Left colon (tissue), 2 donors: ENCODE data around the gene IQCK. TPM values are rescaled to one million over a fixed set of nuclear protein-coding genes. Genes with fewer than 3 reads are reported as not detected.

Source experiments
- ATAC-seq: fragments of 200-7000 bp; cut with Tn5 transposase; one replicate; pipeline ENCODE4 v1.9.1; 2020; ENCODE audit warnings: mild to moderate bottlenecking, moderate library complexity
- DNase-seq, 2 donors: peaks; one replicate each; pipeline ENCODE4 v3.0.0-alpha.2; 2020
- intact Hi-C, 2 donors: fragments of 100-400 bp; cut with DNase I in 1 of 2; cut with micrococcal nuclease in 1 of 2; formaldehyde crosslinking; loops; one replicate each; pipeline versions ENCODE4 v1.11.2 to v1.14.0; 2022; cut with DNase I, micrococcal nuclease
- total RNA-seq, 2 donors: library from RNA; stranded (reverse); fragmentation: NEBNext Ultra II Directional; extraction: Animal tissue kit (Norgen Biotek cat#: 25700); gene quantifications; one replicate each; pipeline ENCODE4 v1.2.1, GENCODE V29; 2021
- donor health status: DM: no; HTN: no; CAD: no.
- donor health status: DM: yes; HTN: yes; CAD: no.

IQCK gene
- total RNA-seq, 2 donors from 2014 or later = 11.0 to 13.8 TPM

GRCh38 chr16:19697756-19698318 lies 20.2 kb upstream of the IQCK start:
- peak; percentile 72 for ATAC-seq

DNA sequence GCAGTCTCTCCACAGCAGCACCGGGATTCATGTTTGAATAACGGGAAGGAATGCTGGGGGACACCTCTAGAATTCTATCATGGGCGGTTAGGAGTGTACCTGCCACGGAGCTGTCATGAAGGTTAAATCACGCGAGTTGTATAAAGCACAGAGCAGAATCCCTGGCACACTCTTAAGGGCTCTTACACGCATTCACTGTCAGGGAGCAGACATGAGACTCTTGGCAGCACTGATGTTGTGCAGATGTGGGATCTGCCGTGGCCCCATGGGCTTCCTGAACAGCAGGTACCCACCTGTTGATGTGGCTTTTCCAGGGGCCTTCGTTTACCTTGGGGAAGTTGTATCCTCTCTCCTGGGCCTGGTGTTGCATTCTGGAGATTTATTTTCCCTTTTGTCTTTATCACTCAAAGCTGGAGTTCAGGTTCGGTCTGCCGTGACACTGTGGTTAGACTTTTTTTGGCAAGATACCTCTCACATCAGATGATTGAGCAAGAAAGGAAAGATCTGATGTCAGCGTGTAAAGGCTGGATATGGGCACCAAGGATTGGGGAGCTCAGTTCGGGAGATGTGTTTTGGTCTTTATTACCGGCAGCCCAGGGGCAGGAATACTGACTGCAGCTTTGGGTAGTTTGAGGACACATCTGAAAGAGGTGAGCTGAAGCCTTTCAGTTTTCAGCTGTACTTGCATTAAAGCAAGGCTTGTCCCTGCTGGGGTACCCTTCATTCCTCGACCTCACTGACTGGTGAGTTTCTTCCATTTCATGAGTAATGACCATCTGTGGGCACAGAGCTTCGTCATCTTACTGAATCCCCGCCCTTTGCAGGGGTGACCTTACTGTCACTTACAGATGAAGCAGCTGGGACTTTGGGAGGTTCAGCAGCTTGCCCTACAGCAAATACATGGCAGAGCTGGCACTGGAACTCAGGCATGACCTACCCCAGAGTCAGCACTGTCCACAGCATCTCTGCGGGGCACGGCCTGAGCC lies 19.3 kb upstream of the IQCK start:
- intact Hi-C loops = no loop called here
- DNase-seq = no peak
- ATAC-seq = no peak

More at GRCh38 chr16:19697756-19698318, 20.2 kb upstream of the IQCK start:
- intact Hi-C loops = no loop called here
- DNase-seq = peak; percentile 53 to 70

GRCh38 chr16:19699472-19699871 lies 18.6 kb upstream of the IQCK start:
- no peak for DNase-seq
- ATAC-seq = no peak
- intact Hi-C loops = no loop called here

DNA sequence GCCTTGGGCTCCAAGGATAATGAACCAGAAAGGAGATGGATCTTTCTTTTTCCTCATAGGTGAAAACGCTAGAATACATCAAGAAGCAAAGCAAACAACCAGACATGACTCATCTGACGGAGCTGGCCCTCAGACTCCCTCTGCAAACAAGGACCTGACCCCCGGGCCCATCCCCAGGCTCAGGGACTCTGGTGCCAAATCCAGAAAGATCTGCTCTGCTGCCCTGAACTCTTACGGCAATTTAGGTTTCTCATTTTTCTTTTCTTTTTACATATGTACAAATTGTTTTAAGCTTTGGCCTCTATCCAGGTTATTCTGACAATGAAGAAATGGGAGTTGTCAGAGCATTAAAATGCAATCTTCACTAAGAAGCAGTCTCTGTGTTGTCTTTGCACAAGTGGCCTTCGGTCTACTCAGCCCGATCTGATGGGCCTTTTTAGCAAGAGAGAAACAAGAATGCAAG lies 17.7 kb upstream of the IQCK start:
- intact Hi-C loops = no loop called here
- ATAC-seq (peak; percentile 65), DNase-seq (peak; percentile 49 to 73)

DNA sequence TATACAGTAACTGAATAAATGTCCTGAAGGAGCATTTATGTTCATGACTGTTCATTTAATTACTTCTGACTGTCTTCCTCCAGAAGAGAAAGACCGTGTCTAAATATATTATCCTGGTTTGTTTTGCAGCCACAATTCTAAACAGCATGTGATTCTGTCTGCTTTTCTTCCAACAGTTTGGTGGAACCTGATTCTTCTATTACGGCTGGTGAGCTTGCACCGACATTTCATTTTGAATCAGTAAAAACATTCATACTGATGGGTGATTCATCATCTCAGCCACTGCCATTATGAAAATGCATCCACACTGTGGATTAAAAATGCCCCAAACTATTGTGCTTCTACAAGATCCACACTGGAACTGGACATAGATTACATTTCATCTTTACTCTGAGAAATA lies 17.0 kb upstream of the IQCK start:
- intact Hi-C loops = no loop called here
- ATAC-seq (no peak), DNase-seq (no peak)

GRCh38 chr16:19703172-19703889 lies 14.7 kb upstream of the IQCK start:
- ATAC-seq (no peak), DNase-seq (peak in 1 of 2 donors; percentile 17)
- intact Hi-C loops = no loop called here

- intact Hi-C loops = no loop called here
- peak in 1 of 2 donors; percentile 23 for DNase-seq
Measured at GRCh38 chr16:19704321-19705145, 13.5 kb upstream of the IQCK start.

DNA sequence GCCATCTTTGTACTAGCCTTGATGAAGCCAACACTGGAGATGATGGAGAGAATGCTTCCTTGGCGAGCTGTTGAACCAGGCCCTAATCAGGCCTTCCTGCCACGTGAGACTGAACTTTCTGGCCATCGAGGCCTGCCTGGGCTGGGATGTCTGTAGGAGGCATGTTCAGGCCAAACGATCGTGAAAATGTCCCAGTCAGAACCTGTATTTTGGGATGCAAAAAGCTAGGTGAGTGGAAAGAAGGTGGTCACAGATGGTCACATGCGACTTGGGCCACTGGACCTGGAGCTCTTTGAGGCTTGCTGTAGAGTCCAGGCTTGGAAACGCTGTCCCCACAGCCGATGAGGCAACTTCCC lies 12.9 kb upstream of the IQCK start:
- DNase-seq = no peak
- no peak for ATAC-seq
- intact Hi-C loops = no loop called here

More at GRCh38 chr16:19704321-19705145, 13.5 kb upstream of the IQCK start:
- ATAC-seq = no peak

GRCh38 chr16:19705843-19706242 lies 12.2 kb upstream of the IQCK start:
- intact Hi-C loops = no loop called here
- ATAC-seq (no peak), DNase-seq (no peak)

DNA sequence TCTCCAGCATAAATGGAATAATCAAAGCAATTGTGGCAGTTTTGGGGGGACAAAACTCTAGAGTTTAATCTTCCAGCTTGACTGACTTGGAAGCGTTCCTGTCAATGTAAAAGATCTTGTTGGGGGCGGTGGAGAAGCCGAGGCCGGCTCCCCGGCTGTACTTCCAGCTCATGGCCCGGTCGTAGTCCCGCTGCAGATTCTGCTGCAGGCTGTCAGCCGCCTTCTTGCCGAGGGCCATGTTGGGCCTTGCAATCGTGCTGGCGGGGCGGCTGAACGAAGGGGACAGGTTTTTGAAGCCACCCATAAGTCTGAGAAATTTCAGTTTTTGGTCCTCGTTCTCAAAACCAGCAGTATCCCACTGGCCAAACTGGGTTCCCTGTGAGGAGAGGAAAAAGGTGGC lies 11.2 kb upstream of the IQCK start:
- ATAC-seq = no peak
- no peak for DNase-seq

GRCh38 chr16:19707569-19708295 lies 10.3 kb upstream of the IQCK start:
- DNase-seq = no peak
- intact Hi-C loops = no loop called here
- ATAC-seq = no peak

More for the DNA sequence above, 11.2 kb upstream of the IQCK start:
- intact Hi-C loops = no loop called here

- ATAC-seq (no peak), DNase-seq (no peak)
- intact Hi-C loops = no loop called here
Measured at GRCh38 chr16:19708296-19709205, 9.5 kb upstream of the IQCK start.

GRCh38 chr16:19709381-19710136 lies 8.5 kb upstream of the IQCK start:
- intact Hi-C loops = no loop called here
- no peak for ATAC-seq
- DNase-seq = no peak

DNA sequence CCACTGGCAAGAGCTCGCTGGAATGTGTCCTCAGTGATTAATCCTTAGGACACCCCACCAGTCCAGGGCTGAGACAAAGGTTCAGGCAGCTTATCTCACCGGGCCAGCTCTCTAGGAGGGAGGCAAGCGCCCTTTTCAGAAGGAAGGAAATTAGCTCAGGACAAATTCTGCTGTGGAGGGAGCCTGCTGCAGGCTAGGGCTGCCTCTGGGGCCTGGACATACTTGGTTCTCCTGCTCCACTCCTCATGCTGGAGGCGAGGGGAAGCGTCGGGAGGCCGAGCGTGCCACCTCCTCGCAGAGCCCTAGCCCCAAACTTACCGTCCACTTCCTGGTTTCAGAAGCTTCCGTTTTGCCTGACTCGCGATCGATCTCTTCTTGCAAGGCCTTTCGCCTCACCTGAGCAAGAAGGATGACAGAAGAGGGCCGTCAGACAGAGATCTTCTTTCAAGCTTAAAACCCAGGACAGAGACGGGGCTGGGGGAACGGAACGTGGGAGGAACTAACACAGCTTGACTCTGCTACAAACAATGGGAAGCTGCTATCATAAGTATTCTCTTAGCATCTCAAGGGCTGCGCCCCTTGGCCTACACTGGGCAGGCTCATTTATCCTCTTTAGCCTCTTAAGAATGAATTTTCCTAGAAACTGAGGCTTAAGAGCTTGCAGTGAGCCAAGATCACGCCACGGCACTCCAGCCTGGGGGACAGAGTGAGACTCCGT lies 7.7 kb upstream of the IQCK start:
- DNase-seq (no peak), ATAC-seq (no peak)
- intact Hi-C loops = no loop called here

DNA sequence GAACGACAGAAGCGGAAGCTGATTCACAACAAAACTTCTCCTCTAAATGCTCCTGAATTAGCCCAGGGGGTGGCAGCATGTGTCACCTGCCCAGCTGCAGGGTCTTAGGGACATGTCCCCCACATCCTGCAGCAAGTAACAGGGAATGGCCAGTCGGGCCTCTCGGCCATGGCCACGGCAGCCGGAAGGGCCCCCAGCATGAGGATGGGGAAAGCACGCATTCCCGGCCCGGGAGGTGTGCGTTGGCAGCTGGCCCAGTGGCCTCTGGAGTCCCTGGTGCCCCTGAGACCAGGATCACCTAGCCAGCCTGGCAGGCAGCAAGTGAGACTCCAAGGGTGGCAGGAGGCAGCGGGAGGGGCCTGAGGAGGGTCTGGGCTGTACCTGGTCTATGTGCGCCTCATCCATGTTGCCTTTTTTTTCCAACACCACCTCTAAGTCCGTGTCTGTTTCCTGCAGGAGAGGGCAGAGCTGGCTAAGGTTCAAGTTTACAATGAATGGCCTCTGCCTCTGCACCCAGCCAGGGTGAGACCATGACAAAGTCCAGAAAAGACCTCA lies 7.0 kb upstream of the IQCK start:
- DNase-seq (no peak), ATAC-seq (no peak)
- intact Hi-C loops = no loop called here

DNA sequence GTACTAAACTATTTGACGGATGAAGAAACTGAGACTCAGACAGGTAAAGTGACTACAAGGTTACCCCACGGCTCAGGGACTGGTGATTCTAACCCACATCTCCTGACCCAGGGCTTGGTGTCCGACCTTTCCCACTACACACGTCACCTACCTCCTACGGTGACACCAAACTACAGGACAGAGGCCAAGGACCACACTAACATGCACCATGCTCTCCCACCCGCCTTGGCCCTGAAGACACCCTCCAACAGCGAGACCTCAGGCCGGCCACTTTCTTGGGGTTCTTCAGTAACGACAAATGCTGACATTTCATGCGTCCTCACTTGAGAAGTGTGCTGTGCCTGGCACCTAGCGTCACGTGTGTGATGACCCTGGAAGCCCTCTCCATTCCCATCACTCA lies 6.4 kb upstream of the IQCK start:
- intact Hi-C loops = no loop called here
- no peak for DNase-seq

More for the DNA sequence above, 6.4 kb upstream of the IQCK start:
- ATAC-seq = no peak
